Left lung (tissue), 10 donors: ENCODE data around the gene SIRT3. TPM values are rescaled to one million over a fixed set of nuclear protein-coding genes. Genes with fewer than 3 reads are reported as not detected.

Source experiments
- ATAC-seq: fragments of 200-7000 bp; cut with Tn5 transposase; one replicate; pipeline ENCODE4 v1.9.1; 2020; ENCODE audit warnings: moderate library complexity
- DNase-seq, 4 donors: peaks; one replicate each; pipeline ENCODE4 v3.0.0-alpha.2; 2013 to 2020
- H3K27ac ChIP-seq, 2 donors: fragments of 200-600 bp; sonication (generic) in 1 of 2; one replicate each; pipeline versions ENCODE4 v1.5.0 to v1.8.0; 2020 to 2021
- H3K27me3 ChIP-seq, 2 donors: fragments of 200-600 bp; sonication (generic) in 1 of 2; one replicate each; pipeline versions ENCODE4 v1.5.0 to v1.8.0; 2020 to 2021
- H3K36me3 ChIP-seq, 2 donors: fragments of 200-600 bp; sonication (generic) in 1 of 2; one replicate each; pipeline versions ENCODE4 v1.5.0 to v1.8.0; 2020 to 2021
- H3K4me1 ChIP-seq, 2 donors: fragments of 200-600 bp; one replicate each; pipeline ENCODE4 v1.8.0; 2021
- H3K4me3 ChIP-seq, 2 donors: fragments of 200-600 bp; sonication (generic) in 1 of 2; one replicate each; pipeline versions ENCODE4 v1.5.0 to v1.8.0; 2020 to 2021; ENCODE audit warnings: mild to moderate bottlenecking in 1 of 2
- H3K9me3 ChIP-seq, 2 donors: fragments of 200-600 bp; sonication (generic) in 1 of 2; one replicate each; pipeline versions ENCODE4 v1.5.0 to v1.8.0; 2020 to 2021
- CTCF ChIP-seq, 2 donors: fragments of 200-600 bp; sonication (generic) in 1 of 2; IDR thresholded peaks; one replicate each; pipeline versions ENCODE4 v1.5.0 to v1.8.0; 2021; ENCODE audit warnings: antibody characterized with exemption in 2 of 2
- intact Hi-C, 2 donors: fragments of 100-400 bp; cut with DNase I; formaldehyde crosslinking; loops; one replicate each; pipeline versions ENCODE4 v1.11.2 to v1.14.2; 2022
- polyA plus RNA-seq, 6 donors: library from polyadenylated mRNA; unstranded; fragments of 120-200 nt; gene quantifications; one replicate each; pipeline ENCODE4 v1.2.1, GENCODE V29; 2013; ENCODE audit not compliant: insufficient read length in 6 of 6
- total RNA-seq, 2 donors: library from RNA; stranded (reverse); fragmentation: NEBNext Ultra II Directional; extraction: Animal tissue kit (Norgen Biotek cat#: 25700); gene quantifications; one replicate each; pipeline ENCODE4 v1.2.1, GENCODE V29; 2021
- donor health status: DM: no; HTN: yes; CAD: no.
- donor health status: DM: no; HTN: no; CAD: no.

Gene SIRT3
- total and polyA plus RNA-seq, 8 donors, result 13.5 to 36.6 (median 29.8) TPM

GRCh38 chr11:213111-213510 is 23.0 kb downstream of the SIRT3 start:
- no peak overlapping the region for H3K27ac ChIP-seq
- ATAC-seq, result no peak
- H3K36me3 ChIP-seq, result peaks cover 0 to 74% of the 10 kb centered on the region in 2 donors
- no peak for TF ChIP-seq CTCF (IDR thresholded peaks at IDR 0.05)
- H3K27me3 ChIP-seq, result no peaks in the 10 kb centered on the region
- H3K9me3 ChIP-seq, result no peaks in the 10 kb centered on the region
- intact Hi-C loops, result no loop called here
- no peak overlapping the region for H3K4me3 ChIP-seq
- H3K4me1 ChIP-seq, result peaks cover 16 to 27% of the 10 kb centered on the region in 2 donors
- DNase-seq, result no peak

GRCh38 chr11:212150-213100 is 23.7 kb downstream of the SIRT3 start:
- intact Hi-C loops, result no loop called here
- Histone ChIP-seq H3K27me3 (no peaks in the 10 kb centered on the region), H3K9me3 (no peaks in the 10 kb centered on the region), H3K4me3 (no peak overlapping the region), H3K27ac (no peak overlapping the region), H3K4me1 (peaks cover 16 to 27% of the 10 kb centered on the region in 2 donors), H3K36me3 (peaks cover 0 to 74% of the 10 kb centered on the region in 2 donors)
- no peak for TF ChIP-seq CTCF (IDR thresholded peaks at IDR 0.05)
- ATAC-seq (no peak), DNase-seq (no peak)

- H3K36me3 ChIP-seq, result peaks cover 0 to 74% of the 10 kb centered on the region in 2 donors
These were observed 24.4 kb downstream of the SIRT3 start for GRCh38 chr11:211741-212140.

GRCh38 chr11:211295-211694 is 24.8 kb downstream of the SIRT3 start:
- Histone ChIP-seq H3K27ac (no peak overlapping the region), H3K27me3 (no peaks in the 10 kb centered on the region), H3K36me3 (peaks cover 0 to 70% of the 10 kb centered on the region in 2 donors), H3K4me3 (no peak overlapping the region), H3K9me3 (no peaks in the 10 kb centered on the region), H3K4me1 (peaks cover 19 to 32% of the 10 kb centered on the region in 2 donors)
- TF ChIP-seq CTCF (IDR thresholded peaks at IDR 0.05), result no peak
- intact Hi-C loops, result no loop called here
- no peak for DNase-seq
- no peak for ATAC-seq

More at GRCh38 chr11:211741-212140, 24.4 kb downstream of the SIRT3 start:
- H3K4me3 ChIP-seq, result no peak overlapping the region
- ATAC-seq (no peak), DNase-seq (no peak)
- H3K27me3 ChIP-seq, result no peaks in the 10 kb centered on the region
- no peak overlapping the region for H3K27ac ChIP-seq
- no peak for TF ChIP-seq CTCF (IDR thresholded peaks at IDR 0.05)
- intact Hi-C loops, result no loop called here
- H3K9me3 ChIP-seq, result no peaks in the 10 kb centered on the region
- H3K4me1 ChIP-seq, result peaks cover 16 to 27% of the 10 kb centered on the region in 2 donors

GRCh38 chr11:210803-211180 is 25.4 kb downstream of the SIRT3 start:
- H3K27ac ChIP-seq, result no peak overlapping the region
- no peak for DNase-seq
- intact Hi-C loops, result no loop called here

More at GRCh38 chr11:210803-211180, 25.4 kb downstream of the SIRT3 start:
- peaks cover 24 to 37% of the 10 kb centered on the region in 2 donors for H3K4me1 ChIP-seq
- no peak for TF ChIP-seq CTCF (IDR thresholded peaks at IDR 0.05)
- H3K4me3 ChIP-seq, result no peak overlapping the region
- no peak for ATAC-seq
- peaks cover 0 to 64% of the 10 kb centered on the region in 2 donors for H3K36me3 ChIP-seq
- H3K27me3 ChIP-seq, result no peaks in the 10 kb centered on the region
- H3K9me3 ChIP-seq, result no peaks in the 10 kb centered on the region
